A549 treated with RU486 at 1 μM for 4 hours (cell line): Measurements from ENCODE around the gene PCDHB13. TPM values are rescaled to one million over a fixed set of nuclear protein-coding genes. Genes with fewer than 3 reads are reported as not detected.

Source experiments
- total RNA-seq: library from RNA; stranded (reverse); fragments of 200-300 nt; extraction: Qiagen RNA extraction; gene quantifications from 5 replicates; pipeline ENCODE4 v1.2.3, GENCODE V29; 2022; ENCODE audit warnings: low read depth

The PCDHB13 gene
- 0.06 to 0.12 TPM (median 0.09 TPM) in 5 replicates for total RNA-seq

DNA sequence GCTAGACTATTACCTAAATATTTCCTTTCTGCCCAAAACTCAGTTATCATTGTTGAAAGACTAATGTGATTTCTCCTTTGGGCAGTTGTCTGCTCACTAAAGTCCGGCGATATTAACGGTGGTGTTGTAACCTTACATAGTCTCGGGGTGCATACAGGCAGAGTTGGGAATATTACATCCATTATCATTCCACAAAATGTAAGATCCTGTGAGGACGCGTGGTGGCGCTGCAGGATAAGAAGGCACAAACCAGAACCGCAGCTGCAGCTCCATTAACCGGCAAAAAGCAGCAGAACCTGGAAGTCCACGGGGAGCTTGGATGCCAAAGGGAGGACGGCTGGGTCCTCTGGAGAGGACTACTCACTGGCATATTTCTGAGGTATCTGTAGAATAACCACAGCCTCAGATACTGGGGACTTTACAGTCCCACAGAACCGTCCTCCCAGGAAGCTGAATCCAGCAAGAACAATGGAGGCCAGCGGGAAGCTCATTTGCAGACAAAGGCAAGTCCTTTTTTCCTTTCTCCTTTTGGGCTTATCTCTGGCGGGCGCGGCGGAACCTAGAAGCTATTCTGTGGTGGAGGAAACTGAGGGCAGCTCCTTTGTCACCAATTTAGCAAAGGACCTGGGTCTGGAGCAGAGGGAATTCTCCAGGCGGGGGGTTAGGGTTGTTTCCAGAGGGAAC, at the start of gene PCDHB13:
TSS of gene PCDHB13 (plus strand) at position 264 of the 684 bp plus-strand sequence. CDS start at position 469, 205 bp downstream.

DNA sequence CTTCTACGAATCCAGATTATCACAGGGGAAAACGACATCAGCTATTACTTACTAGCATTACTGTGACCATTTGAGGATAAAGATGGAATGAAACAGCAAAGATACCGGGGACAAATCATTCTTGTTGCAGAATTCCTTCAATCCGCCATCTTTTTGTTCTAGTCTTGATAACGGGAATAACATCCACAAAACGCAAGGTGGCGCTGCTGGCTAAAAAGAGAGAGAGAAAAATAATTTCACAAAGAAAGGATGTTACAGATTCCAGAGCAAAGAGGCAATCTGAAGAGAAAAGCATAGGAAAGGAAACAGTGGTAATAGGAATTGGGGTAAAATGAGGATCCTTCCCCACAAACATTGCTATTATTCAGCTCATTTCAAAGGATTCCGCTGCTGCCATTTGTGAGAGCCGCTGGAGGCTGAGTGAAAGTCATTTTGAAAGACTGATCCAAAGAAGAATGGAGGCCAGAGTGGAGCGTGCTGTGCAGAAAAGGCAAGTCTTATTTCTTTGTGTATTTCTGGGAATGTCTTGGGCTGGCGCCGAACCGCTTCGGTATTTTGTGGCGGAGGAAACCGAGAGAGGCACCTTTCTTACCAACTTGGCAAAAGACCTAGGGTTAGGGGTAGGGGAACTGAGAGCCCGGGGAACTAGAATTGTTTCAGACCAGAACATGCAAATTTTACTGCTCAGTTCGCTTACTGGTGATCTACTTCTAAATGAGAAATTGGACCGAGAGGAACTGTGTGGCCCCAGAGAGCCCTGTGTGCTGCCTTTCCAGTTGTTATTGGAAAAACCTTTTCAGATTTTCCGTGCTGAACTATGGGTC, 41.1 kb upstream of the PCDHB13 start, which contains the start of gene PCDHB7:
TSS of gene PCDHB7 (plus strand) at position 264 of the 824 bp plus-strand sequence. CDS start at position 456, 192 bp downstream.

DNA sequence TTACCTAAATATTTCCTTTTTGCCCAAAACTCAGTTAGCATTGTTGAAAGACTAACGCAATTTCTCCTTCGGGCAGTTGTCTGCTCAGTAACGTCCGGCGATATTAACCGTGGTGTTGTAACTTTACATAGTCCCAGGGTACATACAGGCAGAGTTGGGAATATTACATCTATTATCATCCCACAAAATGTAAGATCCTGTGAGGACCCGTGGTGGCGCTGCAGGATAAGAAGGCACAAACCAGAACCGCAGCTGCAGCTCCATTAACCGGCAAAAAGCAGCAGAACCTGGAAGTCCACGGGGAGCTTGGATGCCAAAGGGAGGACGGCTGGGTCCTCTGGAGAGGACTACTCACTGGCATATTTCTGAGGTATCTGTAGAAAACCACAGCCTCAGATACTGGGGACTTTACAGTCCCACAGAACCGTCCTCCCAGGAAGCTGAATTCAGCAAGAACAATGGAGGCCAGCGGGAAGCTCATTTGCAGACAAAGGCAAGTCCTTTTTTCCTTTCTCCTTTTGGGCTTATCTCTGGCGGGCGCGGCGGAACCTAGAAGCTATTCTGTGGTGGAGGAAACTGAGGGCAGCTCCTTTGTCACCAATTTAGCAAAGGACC, 36.0 kb upstream of the PCDHB13 start, which contains the start of gene PCDHB8:
TSS of gene PCDHB8 (plus strand) at position 214 of the 615 bp plus-strand sequence. CDS start at position 459, 245 bp downstream.

DNA sequence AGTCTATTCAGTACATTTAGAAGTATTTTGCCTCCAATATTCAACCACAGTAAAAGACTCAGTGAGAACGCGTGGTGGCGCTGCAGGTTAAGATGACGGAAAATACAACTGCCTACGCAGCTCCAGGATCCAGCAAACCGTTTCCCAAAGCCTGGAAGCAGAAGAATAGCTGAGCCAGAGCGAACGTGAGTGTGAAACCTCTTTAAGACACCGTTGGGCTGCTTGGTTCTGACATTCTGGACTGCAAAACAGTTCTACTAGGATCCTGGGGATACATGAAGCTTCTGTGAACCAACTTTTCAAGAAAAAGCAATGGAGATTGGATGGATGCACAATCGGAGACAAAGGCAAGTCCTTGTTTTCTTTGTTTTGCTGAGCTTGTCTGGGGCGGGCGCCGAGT, 31.5 kb upstream of the PCDHB13 start, which contains the start of gene PCDHB16:
TSS of gene PCDHB16 (plus strand) at position 140 of the 400 bp plus-strand sequence. CDS start at position 313, 173 bp downstream.

DNA sequence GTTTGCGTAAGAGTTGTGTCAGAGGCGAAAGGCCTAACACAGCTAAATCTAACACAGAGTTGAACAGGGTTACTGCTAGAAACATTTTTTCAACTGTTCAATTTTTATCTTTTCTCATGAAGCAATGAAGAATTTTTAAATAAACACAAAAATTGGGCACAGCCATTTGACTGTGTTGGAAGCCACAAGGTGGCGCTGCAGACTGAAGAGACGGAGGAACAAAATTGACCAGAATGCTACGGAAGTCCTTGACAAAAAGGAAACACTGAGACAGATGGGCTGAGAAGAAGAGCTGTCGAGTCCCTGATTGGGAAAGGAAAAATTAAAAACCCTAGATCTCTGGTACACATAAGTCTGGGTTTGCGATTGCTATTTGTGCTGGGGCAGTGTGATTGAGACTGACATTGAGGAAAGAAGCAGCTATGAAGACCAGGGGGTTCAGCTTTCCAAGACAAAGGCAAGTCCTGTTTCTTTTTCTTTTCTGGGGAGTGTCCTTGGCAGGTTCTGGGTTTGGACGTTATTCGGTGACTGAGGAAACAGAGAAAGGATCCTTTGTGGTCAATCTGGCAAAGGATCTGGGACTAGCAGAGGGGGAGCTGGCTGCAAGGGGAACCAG, 26.7 kb upstream of the PCDHB13 start, which contains the start of gene PCDHB9:
TSS of gene PCDHB9 (plus strand) at position 265 of the 616 bp plus-strand sequence. CDS start at position 423, 158 bp downstream.

DNA sequence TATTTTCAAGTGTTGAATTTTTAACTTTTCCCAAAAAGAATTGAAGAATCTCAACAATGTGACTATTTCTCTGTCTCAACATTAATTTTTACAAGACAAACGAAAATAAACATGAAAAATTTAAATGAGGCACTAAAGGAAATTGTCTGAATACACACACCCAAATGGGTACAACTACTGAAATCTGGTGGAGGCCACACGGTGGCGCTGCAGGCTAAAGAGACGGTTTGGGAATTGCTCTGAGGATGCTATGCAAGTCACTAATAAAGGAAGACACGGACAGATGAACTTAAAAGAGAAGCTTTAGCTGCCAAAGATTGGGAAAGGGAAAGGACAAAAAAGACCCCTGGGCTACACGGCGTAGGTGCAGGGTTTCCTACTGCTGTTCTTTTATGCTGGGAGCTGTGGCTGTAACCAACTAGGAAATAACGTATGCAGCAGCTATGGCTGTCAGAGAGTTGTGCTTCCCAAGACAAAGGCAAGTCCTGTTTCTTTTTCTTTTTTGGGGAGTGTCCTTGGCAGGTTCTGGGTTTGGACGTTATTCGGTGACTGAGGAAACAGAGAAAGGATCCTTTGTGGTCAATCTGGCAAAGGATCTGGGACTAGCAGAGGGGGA, 21.5 kb upstream of the PCDHB13 start, which contains the start of gene PCDHB10:
TSS of gene PCDHB10 (plus strand) at position 244 of the 616 bp plus-strand sequence. CDS start at position 444, 200 bp downstream.

DNA sequence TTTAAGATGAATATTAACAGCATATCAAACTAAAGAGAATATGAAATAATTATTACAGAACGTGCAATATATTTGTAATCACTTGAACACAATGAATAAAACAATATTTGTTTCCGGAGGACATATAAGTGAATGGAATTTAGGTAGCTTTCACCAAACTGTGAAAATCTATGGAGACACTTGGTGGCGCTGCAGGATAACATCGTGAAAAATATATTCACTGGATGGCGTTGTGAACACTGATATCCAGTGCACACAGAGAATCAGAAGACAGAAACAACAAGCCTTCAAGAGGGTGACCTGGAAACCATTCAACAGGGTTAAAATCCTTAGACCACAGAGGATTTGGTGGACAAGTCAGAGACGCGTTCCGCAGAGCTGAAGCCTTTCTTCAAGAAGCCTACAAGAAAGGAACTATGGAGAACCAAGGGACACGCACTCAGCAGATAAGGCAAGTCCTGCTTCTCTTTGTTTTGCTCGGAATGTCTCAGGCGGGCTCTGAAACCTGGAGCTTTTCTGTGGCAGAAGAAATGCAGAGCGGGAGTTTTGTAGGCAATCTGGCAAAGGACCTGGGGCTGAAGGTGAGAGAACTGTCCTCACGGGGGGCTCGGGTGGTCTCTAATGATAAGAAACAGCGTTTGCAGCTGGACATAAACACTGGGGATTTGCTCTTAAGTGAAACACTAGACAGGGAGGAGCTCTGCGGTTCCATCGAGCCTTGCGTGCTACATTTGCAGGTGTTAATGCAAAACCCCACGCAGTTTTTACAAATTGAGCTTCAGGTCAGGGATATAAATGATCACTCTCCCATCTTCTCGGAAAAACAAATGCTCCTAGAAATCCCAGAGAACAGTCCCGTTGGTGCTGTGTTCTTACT, 14.1 kb upstream of the PCDHB13 start, which contains the start of gene PCDHB11:
TSS of gene PCDHB11 (plus strand) at position 269 of the 877 bp plus-strand sequence. CDS start at position 417, 148 bp downstream.

DNA sequence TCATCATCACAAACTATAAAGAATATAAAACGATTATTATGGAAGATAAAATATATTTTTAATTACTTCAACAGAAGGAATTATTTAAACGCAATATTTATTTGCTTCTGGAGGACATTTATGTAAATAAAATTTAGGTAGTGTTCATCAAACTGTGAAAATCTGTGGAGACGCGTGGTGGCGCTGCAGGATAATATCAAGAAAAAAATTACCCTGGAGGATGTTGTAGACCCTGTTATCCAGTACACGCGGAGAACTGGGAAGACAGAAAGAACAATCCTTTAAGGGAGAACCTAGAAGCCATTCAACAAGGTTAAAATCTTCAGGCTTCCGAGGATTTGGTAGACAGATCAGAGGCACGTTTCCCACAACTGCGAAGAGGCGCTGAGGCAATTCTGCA, 5.2 kb upstream of the PCDHB13 start, which contains the start of gene PCDHB12:
TSS of gene PCDHB12 (plus strand) at position 242 of the 400 bp plus-strand sequence. CDS start 189 bp downstream, outside the sequence.

DNA sequence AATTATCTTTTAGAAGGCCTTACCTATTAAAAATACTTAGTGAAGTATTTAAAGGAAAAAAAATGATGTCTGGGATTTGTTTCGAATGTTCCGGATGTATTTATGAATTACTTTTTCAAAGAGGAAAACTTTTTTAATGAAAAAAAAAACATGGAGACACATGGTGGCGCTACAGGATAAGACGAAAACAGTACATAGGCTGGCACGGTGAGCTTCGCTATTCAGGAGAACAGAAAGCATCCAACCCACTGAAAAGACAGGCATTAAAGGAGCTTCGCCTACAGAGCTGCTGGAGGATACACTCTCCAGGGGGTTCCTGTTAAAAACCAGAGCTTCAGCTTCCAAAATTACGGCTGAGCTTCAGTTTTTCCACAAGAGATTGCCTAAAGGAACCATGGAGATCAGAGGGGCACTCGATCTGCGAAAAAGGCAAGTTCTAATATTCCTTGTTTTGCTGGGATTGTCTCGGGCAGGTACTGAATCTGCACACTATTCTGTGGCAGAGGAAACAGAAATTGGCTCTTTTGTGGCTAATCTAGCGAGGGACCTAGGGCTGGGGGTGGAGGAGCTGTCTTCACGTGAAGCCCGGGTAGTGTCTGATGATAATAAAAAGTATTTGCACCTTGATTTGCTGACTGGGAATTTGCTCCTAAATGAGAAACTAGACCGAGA, 9.5 kb downstream of the PCDHB13 start, which contains the start of gene PCDHB14:
TSS of gene PCDHB14 (plus strand) at position 232 of the 672 bp plus-strand sequence. CDS start at position 395, 163 bp downstream.

DNA sequence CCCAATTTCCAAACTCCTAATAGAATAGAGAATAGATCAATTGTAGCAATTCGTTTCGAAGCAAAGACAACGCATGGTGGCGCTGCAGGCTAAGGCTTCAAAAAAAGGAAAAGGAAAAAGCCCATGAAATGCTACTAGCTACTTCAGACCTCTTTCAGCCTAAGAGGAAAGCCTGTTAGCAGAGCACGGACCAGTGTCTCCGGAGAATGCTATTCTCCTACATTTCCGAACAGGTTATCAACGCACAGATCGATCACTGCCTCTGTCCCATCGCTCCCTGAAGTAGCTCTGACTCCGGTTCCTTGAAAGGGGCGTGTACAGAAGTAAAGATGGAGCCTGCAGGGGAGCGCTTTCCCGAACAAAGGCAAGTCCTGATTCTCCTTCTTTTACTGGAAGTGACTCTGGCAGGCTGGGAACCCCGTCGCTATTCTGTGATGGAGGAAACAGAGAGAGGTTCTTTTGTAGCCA, 31.6 kb downstream of the PCDHB13 start, which contains the start of gene PCDHB15:
TSS of gene PCDHB15 (plus strand) at position 146 of the 468 bp plus-strand sequence. CDS start at position 330, 184 bp downstream.

Other genes with a start within 250 kb of the PCDHB13 start
- gene PCDHAC2, start 247.4 kb upstream of the PCDHB13 start, total RNA-seq, result 2.4 to 6.1 TPM (median 2.8 TPM) in 5 replicates
- gene PCDHB1, start 162.5 kb upstream of the PCDHB13 start, total RNA-seq, result not detected in 5 replicates
- gene PCDHB2, start 119.3 kb upstream of the PCDHB13 start, total RNA-seq, result 2.3 to 4.1 TPM (median 3.6 TPM) in 5 replicates
- 0.03 to 0.06 TPM in 2 of 5 replicates, not detected in the others for gene PCDHB3, start 113.4 kb upstream of the PCDHB13 start, total RNA-seq
- gene PCDHB4, start 92.1 kb upstream of the PCDHB13 start, total RNA-seq, result 0.03 to 0.08 TPM (median 0.05 TPM) in 5 replicates
- 1.5 to 1.8 TPM (median 1.6 TPM) in 5 replicates for gene PCDHB5, start 78.7 kb upstream of the PCDHB13 start, total RNA-seq
- gene PCDHB6, start 63.9 kb upstream of the PCDHB13 start, total RNA-seq, result 0.85 to 1.2 TPM (median 0.92 TPM) in 5 replicates
- gene PCDHB7, start 41.3 kb upstream of the PCDHB13 start, total RNA-seq, result not detected in 5 replicates
- 0.25 to 0.43 TPM (median 0.34 TPM) in 5 replicates for gene PCDHB8, start 36.1 kb upstream of the PCDHB13 start, total RNA-seq
- 0.04 to 0.30 TPM (median 0.07 TPM) in 5 replicates for gene PCDHB16, start 31.5 kb upstream of the PCDHB13 start, total RNA-seq
- gene PCDHB9, start 26.8 kb upstream of the PCDHB13 start, total RNA-seq, result 0.03 to 0.06 TPM in 2 of 5 replicates, not detected in the others
- gene PCDHB10, start 21.6 kb upstream of the PCDHB13 start, total RNA-seq, result 0.06 TPM in 2 of 5 replicates, not detected in the others
- gene PCDHB11, start 14.3 kb upstream of the PCDHB13 start, total RNA-seq, result 0.06 to 0.14 TPM (median 0.07 TPM) in 4 of 5 replicates, not detected in the other
- gene PCDHB12, start 5.2 kb upstream of the PCDHB13 start, total RNA-seq, result 0.05 to 0.09 TPM in 2 of 5 replicates, not detected in the others
- gene PCDHB14, start 9.4 kb downstream of the PCDHB13 start, total RNA-seq, result 0.07 to 0.21 TPM (median 0.09 TPM) in 5 replicates
- gene PCDHB15, start 31.5 kb downstream of the PCDHB13 start, total RNA-seq, result 0.06 to 0.10 TPM (median 0.08 TPM) in 3 of 5 replicates, not detected in the others
- not detected in 5 replicates for gene SLC25A2, start 90.1 kb downstream of the PCDHB13 start, total RNA-seq
- gene TAF7, start 106.9 kb downstream of the PCDHB13 start, total RNA-seq, result 53.0 to 78.7 TPM (median 74.4 TPM) in 5 replicates
- 0.31 to 0.42 TPM (median 0.35 TPM) in 5 replicates for gene PCDHGA1, start 116.6 kb downstream of the PCDHB13 start, total RNA-seq
- 0.38 to 0.87 TPM (median 0.47 TPM) in 5 replicates for gene PCDHGA2, start 124.8 kb downstream of the PCDHB13 start, total RNA-seq
- 0.03 TPM in 1 of 5 replicates, not detected in the others for gene PCDHGA3, start 129.9 kb downstream of the PCDHB13 start, total RNA-seq
- 1.2 to 2.3 TPM (median 1.9 TPM) in 5 replicates for gene PCDHGB1, start 136.2 kb downstream of the PCDHB13 start, total RNA-seq
- 0.06 to 0.19 TPM (median 0.09 TPM) in 5 replicates for gene PCDHGA4, start 141.1 kb downstream of the PCDHB13 start, total RNA-seq
- gene PCDHGB2, start 146.1 kb downstream of the PCDHB13 start, total RNA-seq, result 0.08 TPM in 2 of 5 replicates, not detected in the others
- gene PCDHGA5, start 150.2 kb downstream of the PCDHB13 start, total RNA-seq, result 0.07 to 0.30 TPM (median 0.13 TPM) in 5 replicates
- 0.17 to 0.30 TPM (median 0.23 TPM) in 5 replicates for gene PCDHGB3, start 156.3 kb downstream of the PCDHB13 start, total RNA-seq
- 0.14 to 0.27 TPM (median 0.23 TPM) in 5 replicates for gene PCDHGA6, start 160.0 kb downstream of the PCDHB13 start, total RNA-seq
- 0.67 to 1.1 TPM (median 0.88 TPM) in 5 replicates for gene PCDHGA7, start 168.8 kb downstream of the PCDHB13 start, total RNA-seq
- 0.56 to 1.1 TPM (median 0.93 TPM) in 5 replicates for gene PCDHGB4, start 173.8 kb downstream of the PCDHB13 start, total RNA-seq
- gene PCDHGA8, start 178.7 kb downstream of the PCDHB13 start, total RNA-seq, result 0.03 TPM in 1 of 5 replicates, not detected in the others
- gene PCDHGB5, start 184.0 kb downstream of the PCDHB13 start, total RNA-seq, result 2.0 to 3.0 TPM (median 2.5 TPM) in 5 replicates
- 0.03 to 0.05 TPM (median 0.04 TPM) in 3 of 5 replicates, not detected in the others for gene PCDHGA9, start 188.9 kb downstream of the PCDHB13 start, total RNA-seq
- 0.06 to 0.15 TPM (median 0.09 TPM) in 5 replicates for gene PCDHGB6, start 194.1 kb downstream of the PCDHB13 start, total RNA-seq
- gene PCDHGA10, start 199.1 kb downstream of the PCDHB13 start, total RNA-seq, result not detected in 5 replicates
- gene PCDHGB7, start 203.8 kb downstream of the PCDHB13 start, total RNA-seq, result 0.05 to 0.11 TPM (median 0.07 TPM) in 5 replicates
- gene PCDHGA11, start 207.1 kb downstream of the PCDHB13 start, total RNA-seq, result 0.06 TPM in 1 of 5 replicates, not detected in the others
- 0.02 to 0.05 TPM in 2 of 5 replicates, not detected in the others for gene PCDHGA12, start 216.6 kb downstream of the PCDHB13 start, total RNA-seq